HG03139 (cell line): ENCODE results near the gene CMBL.

Experiments
- ATAC-seq: cut with Tn5 transposase; IDR thresholded peaks from one replicate; pipeline ENCODE4 v1.9.1; 2021; ENCODE audit not compliant: unreplicated experiment

The CMBL gene

DNA sequence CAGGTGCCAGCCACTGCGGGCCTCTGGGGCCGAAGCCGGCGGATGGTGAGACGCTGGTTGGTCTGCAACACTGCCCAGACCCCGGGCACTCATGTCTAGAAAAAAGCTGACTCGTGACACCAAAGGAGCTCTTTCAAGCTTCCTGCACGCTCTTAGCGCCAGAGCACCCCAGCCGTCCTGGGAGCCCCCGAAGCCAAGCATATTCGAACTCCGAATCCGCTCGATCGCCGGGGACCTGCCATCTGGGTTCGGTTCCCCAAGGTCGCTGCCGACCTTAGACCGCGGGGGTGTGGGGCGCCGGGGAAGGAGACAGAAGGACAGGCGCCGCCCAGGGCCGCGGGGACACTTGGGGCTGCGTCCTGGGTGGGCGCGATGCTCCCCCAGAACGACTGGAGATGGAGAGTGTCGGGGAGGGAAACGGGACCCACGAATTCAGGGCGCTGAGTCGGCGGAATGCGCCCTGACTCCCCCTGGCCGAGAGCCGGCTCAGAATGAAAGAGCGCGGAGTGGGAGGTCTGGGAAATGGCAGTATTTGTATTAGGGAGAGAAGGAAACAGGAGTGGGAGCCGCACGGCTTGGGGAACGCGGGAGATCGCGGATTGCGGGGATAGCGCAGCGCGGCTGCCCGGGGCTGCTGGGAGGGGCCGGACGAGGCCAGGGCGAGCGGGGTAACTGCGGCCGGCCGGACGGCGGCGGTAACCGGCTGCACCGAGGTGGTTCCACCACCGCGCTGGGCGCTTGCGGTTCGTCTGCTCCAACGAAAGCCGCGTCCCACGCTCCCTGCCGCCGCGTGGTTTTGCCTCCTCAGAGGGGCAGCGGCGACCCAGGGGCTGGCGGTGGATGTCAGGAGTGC, 25.7 kb upstream of the CMBL start:
- ATAC-seq, result no peak

DNA sequence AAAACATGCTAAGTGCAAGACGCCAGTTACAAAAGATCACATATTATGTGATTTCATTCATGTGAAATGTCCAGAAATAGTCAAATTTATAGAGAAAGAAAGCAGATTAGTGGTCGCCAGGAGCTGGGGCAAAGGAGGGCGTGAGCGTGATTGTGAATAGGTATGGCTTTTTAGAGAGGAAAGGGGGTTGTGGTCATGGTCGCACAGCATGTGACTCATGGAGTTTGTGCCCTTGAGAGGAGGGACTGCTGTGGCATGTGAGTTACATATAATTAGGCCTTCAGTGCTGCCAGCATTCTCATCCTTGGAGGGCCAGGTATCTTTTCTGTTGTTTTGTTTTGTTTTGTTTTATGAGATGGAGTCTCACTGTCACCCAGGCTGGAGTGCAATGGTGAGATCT, 24.6 kb upstream of the CMBL start:
- ATAC-seq, result no peak

DNA sequence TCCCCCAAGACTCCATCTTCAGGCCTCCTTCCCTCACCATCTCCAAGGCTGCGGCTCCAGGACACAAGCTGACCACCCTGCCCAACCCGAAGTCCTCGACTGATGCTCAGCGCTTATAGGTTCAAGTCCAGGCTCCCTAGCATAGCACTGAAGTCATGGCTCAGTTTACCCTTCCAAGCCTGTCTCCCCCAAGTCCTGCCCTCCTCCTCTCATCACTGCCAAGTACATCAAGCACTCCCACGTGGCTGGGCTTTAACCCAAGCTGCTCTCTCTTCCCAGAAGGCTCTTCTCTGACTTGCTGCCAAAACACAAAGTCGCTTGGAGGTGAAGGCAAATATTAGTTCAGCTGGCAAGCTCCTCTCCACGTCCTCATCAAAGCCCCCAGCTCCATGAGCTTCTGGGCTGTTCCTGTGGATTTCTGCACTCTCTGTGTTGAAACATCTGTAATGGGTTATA, 23.7 kb upstream of the CMBL start:
- no peak for ATAC-seq

DNA sequence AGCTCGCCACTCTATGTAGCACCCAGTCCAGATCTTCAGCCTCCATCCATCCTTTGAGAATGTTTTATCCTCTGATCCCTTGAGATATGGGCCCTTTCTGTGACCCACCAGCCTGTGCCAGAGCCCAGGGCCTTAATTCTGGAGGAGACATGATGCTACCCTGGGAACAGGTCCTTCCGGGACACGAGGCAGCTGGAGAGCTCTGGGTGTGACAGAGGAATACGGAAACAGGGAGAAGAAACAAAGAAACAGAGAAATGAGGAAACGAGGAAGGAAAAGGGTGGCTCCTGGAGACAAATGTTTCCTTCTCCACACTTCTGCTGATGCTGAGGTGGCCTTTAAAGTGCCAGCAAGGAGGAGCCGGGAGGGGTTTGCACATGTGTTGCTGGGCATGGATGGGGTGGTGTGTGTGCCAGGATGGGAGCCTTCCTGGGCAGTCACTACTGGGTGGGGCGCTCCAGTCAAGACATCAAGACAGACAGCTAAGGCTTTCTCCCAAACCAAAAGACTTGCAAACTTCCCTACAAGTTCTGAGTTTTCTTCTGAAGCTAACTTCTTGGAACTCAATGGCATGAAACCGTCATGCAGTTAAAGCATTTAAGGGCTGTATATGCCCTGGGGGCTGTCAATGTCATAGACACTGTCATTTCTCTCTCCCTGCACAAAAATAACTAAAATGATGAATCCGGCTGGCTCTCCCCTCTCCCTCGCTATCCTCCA, 23.0 kb upstream of the CMBL start:
- no peak for ATAC-seq

DNA sequence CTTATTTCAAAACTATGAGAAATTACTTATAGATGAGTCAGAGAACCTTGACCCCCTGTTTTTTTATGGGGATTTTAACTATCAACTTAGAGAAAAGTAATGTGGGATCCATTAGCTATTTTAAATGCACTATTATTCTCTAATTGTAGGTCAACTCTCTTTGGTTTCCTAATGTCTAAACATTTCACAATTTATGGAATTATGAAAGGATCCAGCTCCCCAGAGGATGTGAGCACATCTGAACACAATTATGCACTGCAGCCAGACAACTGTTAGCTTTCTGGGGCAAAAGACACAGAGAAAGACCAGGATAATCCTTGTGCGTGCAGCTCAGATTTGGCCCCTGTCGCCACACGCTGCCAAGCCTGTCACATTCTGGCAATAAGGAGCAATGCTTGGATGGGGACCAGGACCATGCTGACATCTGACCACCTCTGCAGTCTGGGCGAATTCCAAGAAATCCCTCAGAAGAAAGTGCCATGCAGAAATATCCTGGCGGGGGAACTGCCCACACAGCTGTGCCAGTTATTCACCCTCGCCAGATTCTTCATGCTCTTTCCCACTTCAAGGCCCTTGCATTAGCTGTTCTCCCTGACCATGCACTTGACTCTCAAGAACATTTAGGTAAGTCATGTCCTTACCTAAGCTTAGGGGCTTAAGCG, 22.2 kb upstream of the CMBL start:
- no peak for ATAC-seq

DNA sequence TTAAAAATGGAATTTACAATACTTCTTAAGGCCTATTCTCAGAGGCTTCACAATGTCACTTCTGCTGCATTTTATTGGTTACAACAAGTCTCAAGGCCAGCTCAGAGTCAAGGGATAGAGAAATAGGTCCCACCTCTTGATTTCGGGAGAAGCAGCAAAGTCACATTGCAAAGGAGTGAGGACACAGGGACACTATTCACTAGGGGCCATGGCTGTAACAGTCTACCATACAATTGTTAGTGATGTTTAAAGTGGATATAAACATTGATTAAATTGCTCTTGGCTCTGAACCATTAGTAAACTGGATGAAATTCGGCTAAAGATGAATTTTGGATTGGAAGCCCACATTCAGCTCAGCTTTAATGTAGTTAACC, 21.7 kb upstream of the CMBL start:
- no peak for ATAC-seq

DNA sequence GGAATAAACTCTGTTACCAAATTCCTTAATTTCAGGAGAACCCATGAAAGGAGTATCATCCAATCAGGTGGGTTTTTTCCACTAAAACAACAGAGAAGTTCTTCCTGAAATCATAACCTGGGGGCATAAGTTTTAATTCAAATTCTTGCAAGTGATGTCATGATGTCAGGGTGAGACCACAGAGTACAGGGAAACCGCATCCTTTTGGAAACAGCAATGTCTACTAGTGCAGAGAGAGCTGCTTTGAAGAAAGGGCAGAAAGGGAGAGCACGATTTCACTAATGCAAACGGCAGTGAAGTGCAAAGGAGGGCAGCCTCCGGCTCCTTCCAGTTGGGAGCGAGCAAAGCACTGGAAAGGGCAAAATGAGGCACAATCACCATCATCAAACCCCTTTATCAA, 20.6 kb upstream of the CMBL start:
- no peak for ATAC-seq

DNA sequence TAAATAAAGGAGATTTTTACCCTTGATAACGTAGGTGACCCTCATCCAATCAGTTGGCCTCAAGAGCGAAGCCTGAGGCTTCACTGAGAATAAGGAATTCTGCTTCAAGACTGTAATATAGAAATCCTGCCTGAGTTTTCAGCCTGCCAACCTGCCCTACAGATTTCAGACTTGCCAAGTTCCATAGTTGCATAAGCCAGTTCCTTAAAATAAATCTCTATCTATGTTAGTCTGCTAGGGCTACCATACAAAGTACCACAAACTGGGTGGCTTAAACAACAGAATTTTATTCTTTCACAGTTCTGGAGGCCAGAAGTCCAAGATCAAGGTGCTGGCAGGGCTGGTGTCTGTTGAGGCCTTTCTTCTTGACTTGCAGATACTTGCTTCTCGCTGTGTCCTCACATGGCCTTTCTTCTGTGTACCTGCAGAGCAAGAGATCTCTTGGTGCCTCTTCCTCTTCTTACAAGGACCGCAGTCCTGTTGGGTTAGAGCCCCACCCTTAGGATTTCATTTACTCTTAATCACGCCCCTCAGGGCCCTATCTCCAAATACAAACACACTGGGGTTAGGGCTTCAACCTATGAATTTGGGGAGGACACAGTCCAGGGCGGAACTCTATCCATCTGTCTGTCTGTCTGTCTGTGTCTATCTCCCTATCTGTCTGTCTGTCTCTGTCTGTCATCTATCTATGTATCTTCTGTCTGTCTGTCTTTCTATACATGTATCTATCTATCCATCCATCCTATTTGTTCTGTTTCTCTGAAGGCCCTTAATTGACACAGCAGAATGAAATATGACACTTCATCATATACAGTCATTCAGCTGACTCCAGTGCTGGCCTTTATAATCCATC, 17.0 kb upstream of the CMBL start:
- no peak for ATAC-seq

DNA sequence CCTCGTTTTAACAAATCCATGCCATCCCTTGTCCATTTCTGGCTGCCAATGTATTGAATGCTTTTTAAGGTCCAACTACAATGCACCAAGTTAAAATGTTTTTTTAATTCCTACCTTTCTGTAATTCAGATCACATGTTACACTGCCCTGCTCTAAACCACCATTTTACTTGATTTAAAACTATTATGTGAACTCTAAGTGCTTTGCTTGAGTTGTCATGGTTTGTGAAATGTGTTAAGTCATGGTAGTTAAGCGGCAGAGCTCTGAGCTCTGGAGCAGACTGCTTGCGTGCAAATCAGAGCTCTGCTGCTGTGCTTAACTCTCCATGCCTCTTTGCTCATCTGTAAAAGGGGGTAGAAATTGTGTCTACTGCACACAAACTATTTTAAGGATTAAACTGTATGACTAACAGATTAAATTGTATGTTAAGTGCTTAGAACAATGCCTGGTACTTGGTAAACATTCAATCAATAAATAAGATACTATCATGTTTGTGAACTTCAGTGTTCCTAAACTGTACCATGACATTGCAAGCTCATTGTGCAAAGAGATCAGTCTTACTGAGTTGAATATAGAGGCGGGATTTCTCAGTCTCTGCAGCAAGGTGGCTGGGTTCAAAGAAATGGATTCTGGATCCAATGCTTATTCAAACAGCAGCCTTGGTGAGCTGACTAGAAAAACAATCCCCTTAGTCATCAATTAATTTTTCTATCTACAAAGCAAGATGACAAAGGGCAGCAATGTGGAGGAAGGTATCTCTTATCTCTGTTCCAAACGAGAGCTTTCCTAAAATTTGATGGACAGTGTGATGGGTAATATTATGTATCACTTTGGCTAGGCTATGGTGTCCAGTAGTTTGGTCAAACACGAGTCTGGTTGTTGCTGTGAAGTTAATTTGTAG, 16.1 kb upstream of the CMBL start:
- no peak for ATAC-seq

DNA sequence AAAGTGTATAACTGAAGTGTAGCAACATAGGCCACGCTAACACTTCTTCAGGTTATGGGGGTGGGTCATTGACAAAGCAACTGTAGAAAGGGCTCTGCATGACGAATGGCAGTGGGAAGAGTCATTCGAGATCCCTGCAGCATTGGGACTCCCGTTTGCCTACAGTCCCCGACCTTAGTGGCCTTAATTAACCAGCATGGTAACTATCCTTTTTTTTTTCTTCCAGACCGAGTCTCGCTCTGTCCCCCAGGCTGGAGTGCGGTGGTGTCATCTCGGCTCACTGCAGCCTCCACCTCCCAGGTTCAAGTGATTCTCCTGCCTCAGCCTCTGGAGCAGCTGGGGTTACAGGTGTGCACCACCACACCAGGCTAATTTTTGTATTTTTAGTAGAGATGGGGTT, 14.2 kb upstream of the CMBL start:
- ATAC-seq, result no peak

DNA sequence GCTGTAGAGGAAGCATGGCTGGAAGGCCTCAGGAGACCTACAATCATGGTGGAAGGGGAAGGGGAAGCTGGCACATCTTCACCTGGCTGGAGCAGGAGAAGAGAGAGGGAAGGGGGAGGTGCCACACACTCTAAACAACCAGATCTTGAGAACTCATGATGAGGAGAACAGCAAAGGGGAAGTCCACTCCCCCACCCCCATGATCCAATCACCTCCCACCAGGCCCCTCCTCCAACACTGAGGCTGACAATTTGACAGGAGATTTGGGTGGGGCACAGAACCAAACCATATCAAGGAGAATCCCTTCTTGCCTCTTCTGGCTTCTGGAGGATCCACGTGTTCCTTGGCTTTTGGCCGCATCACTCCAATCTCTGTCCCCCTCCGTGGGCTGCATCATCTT, 13.1 kb upstream of the CMBL start:
- ATAC-seq, result no peak

DNA sequence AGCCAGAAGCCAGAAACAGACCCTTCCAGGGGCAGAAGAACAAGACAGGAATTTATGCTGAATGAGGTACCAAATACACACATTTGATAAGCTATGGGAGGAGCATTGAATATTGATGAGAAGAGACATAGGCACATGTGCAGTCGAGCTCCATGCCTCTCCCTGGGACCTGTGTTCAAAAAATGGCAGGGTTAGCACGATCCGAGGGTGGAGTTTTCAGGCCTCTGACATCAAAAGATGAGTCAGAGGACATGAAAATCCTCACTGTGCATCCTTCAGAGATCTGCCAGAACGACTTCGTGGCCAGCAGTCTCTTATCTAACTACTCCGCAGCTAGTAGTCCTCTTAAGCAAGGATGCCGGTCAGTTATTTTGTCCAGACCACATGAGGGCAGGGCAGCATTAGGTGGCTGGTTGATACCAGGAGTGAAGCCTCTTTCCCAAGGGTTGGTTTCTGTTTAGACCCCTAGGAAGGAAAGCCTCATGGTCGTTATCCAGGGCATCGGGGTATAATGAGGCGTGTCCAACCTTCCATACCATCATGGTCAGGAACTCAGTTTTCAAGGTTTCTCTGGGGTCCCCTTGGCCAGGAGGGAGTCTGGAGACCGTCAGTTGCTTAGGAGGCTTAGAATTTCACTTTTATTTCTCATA, 11.6 kb upstream of the CMBL start:
- no peak for ATAC-seq

DNA sequence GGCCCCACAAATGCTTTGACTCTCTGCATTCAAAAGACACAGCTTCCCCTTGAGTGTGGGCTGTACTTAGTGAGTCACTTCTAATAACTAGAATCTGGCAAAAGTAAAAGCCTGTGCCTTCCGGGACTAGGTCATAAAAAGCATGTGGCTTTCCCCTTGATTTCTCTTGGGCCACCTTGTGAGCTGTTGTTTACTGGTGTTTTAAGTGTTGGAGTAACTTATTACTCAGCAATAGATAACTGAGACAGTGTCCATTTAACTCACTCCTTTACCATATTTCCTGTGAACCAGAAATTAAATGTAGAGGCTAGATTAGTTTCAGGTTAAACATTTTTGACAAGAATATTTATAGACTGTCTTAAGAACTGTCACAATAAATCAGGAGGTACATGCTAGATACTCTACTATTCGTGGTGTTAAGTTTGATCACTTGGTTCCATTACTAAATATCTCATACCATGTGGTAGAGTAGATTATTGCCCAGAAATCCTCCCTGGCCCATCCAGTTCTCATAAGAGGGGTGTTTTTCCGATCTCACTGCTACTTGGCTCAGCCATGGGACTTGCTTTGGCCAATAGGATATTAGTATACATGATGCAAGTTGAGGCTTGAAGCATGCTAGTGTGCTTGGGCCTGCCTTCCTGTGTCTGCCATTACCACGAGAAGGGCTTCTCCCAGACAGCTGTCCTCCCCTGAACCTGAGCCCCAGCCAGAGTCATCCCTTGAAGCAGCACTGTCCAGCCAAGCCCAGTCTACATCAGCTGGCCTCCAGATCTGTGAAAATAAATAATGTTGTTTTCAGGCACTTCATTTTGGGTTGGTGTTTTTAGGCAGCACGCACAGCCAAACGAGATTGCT, 10.4 kb upstream of the CMBL start:
- ATAC-seq, result peak; percentile 68

DNA sequence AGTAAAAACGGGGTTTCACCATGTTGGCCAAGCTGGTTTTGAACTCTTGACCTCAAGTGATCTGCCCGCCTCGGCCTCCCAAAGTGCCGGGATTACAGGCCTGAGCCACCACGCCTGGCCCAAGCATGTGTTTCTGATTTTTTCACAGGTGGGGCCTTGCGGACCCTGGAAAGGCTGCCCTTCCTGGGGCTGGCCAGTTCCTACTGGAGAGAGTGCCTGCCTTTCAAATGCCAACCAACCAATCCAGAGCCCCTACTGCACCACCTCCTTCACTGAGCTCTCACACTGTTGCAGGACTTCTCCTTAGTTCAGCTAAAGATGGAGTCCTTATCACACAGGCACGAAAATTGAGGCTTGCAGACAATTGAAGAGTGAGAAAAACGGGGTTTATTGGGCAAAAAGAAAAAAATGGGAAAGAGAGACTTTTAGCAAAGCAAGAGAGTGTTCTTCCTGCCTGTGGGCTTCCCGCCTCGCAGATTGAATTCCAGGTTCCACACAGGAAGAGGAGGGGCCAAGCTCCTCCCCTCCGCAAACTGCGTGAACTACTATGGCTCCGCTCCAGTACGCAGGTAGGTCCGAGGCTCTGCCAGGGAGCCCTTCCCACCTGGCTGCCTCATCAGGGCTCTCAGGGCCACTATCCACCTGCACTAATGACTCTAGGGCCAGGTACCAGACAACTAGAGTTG, 8.3 kb upstream of the CMBL start:
- no peak for ATAC-seq

DNA sequence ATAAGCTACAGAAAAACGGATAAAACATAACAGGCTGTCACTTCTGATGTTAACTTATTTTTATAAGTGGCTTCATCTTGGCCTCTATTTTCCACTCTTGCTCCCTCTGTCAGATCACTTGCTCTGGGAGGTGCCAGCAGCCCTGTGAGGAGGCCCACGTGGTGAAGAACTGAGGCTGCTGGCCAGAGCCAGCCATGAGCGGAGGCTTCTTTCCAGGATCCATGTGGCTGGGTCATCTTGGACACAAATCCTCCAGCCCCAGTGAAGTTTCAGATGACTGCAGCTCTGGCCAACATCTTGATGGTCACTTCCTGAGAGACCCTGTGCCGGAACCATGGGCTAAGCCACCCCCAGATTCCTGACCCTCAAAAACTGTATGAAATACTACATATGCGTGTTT, 7.5 kb upstream of the CMBL start:
- no peak for ATAC-seq

DNA sequence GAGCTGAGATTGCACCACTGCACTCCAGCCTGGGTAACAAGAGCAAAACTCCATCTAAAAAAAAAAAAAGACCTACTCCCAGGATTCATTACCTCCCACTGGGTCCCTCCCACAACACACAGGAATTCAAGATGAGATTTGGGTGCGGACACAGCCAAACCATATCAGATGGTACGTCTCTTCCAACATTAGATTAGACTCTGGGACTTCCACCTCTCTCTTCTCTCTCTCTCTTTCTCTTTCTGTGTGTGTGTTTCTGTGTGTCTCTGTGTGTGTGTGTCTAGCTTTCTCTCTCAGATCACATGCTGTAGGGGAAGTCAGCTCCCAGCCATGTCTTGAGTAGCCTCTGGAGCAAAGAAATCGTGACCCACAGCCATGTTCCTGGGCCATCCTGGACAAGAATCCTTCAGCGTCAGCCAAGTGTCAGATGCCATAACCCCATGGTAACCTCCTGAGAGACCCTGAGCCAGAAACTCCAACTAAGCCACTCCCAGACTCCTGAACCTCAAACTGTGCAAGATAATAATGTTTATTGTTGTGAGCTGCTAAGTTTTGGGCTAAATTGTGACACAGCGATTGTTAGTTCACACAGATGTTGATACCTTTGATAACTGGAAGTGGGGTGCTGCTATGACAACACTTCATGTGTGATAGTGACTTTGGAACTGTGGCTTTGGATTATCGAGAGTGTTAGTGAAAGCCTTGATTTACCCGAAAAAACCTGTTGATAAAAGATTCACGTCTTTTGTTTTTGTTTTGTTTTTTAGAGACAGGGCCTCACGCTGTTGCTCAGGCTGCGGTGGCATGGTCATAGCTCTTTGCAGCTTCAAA, 4.1 kb upstream of the CMBL start:
- no peak for ATAC-seq
